Measurements from ENCODE around the gene HARS2. TPM values are rescaled to one million over a fixed set of nuclear protein-coding genes. Genes with fewer than 3 reads are reported as not detected.
A peak's percentile ranks its signal among the peaks of the same experiment; 100 is the strongest.

Gene HARS2
- total and polyA plus RNA-seq, 10 of the 15 experiments (the other 5 are each of a cell fraction or from before 2014, with no cell fraction given) = 9.3 to 34.3 (median 24.8) TPM

DNA sequence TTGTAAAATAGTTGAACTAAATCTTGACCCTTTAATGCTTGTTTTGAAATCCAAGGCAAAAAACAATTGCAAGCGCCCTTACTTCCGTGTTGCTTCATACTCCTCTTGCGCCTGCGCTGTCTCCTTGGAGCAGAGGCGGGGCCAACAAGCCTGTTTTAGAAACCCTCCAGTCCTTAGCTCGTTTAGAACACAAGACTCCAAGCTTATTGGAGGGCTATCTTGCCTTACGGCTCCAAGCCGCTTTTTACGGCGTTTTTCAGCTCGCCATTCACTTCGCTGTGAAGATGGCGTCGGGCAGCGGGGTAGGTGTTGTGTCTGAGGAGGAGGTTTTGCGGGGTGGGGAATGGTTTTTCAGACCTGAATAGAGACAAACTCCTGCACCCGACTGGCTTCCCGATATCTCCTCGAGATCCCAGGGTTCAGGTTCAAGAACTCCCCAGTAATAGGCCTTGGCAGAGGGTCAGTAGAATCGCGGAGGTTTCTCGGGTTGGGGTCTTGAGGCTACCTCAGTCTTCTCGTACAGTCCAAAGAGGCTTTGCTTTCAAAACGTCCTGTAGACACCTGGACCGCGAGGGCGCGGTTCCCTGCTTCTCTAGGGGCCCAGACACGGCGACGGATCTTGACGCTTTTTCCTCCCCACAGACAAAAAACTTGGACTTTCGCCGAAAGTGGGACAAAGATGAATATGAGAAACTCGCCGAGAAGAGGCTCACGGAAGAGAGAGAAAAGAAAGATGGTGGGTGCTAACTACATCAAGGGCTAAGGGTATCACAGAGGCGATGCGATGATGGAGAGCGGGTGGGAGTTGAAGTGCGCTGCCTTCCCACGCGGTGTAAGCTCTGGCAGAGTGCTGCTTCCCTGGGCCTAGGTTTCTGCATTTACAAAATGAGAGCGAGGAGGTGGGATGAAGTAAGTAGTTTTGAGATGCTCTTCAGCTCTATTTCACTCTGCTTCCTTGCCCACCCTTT is 9.2 kb downstream of the HARS2 start, which contains the start of gene ZMAT2 (continued):
- TF ChIP-seq, protein P1, sequence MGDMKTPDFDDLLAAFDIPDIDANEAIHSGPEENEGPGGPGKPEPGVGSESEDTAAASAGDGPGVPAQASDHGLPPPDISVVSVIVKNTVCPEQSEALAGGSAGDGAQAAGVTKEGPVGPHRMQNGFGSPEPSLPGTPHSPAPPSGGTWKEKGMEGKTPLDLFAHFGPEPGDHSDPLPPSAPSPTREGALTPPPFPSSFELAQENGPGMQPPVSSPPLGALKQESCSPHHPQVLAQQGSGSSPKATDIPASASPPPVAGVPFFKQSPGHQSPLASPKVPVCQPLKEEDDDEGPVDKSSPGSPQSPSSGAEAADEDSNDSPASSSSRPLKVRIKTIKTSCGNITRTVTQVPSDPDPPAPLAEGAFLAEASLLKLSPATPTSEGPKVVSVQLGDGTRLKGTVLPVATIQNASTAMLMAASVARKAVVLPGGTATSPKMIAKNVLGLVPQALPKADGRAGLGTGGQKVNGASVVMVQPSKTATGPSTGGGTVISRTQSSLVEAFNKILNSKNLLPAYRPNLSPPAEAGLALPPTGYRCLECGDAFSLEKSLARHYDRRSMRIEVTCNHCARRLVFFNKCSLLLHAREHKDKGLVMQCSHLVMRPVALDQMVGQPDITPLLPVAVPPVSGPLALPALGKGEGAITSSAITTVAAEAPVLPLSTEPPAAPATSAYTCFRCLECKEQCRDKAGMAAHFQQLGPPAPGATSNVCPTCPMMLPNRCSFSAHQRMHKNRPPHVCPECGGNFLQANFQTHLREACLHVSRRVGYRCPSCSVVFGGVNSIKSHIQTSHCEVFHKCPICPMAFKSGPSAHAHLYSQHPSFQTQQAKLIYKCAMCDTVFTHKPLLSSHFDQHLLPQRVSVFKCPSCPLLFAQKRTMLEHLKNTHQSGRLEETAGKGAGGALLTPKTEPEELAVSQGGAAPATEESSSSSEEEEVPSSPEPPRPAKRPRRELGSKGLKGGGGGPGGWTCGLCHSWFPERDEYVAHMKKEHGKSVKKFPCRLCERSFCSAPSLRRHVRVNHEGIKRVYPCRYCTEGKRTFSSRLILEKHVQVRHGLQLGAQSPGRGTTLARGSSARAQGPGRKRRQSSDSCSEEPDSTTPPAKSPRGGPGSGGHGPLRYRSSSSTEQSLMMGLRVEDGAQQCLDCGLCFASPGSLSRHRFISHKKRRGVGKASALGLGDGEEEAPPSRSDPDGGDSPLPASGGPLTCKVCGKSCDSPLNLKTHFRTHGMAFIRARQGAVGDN (IDR thresholded peaks at IDR 0.05) = no peak
- TF ChIP-seq ZNF217 (IDR thresholded peaks at IDR 0.05) (no peak), SPI1 (IDR thresholded peaks at IDR 0.05; ENCODE audit: borderline replicate concordance, insufficient read depth, low read depth, low read length) (no peak), BACH1 (IDR thresholded peaks at IDR 0.05; ENCODE audit: borderline replicate concordance) (no peak), PAX8 (IDR thresholded peaks at IDR 0.05) (no peak), ZNF622 (IDR thresholded peaks at IDR 0.05) (no peak), NBN (IDR thresholded peaks at IDR 0.05) (no peak), EGR1 (IDR thresholded peaks at IDR 0.05; ENCODE audit: borderline replicate concordance in 1 of 2, low read depth in 2 of 2, low read length in 2 of 2) (no peak), RELA (IDR thresholded peaks at IDR 0.05; ENCODE audit: borderline replicate concordance, partially characterized antibody) (no peak), RBBP5 (conservative IDR thresholded peaks at IDR 0.05) (no peak), SMAD5 (IDR thresholded peaks at IDR 0.05; ENCODE audit: low read depth) (peak; percentile 68; the same call in 1 of the 2 replicates), HDAC2 (IDR thresholded peaks at IDR 0.05) (no peak), EZH2 (IDR thresholded peaks at IDR 0.05; ENCODE audit: borderline replicate concordance, control insufficient read depth, low read depth, low read length) (no peak)
- TF ChIP-seq, protein P2, sequence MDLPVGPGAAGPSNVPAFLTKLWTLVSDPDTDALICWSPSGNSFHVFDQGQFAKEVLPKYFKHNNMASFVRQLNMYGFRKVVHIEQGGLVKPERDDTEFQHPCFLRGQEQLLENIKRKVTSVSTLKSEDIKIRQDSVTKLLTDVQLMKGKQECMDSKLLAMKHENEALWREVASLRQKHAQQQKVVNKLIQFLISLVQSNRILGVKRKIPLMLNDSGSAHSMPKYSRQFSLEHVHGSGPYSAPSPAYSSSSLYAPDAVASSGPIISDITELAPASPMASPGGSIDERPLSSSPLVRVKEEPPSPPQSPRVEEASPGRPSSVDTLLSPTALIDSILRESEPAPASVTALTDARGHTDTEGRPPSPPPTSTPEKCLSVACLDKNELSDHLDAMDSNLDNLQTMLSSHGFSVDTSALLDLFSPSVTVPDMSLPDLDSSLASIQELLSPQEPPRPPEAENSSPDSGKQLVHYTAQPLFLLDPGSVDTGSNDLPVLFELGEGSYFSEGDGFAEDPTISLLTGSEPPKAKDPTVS (IDR thresholded peaks at IDR 0.05; ENCODE audit: low read depth, low read length) = 0 out of 2 replicates have a peak, but pooled peaks have one; percentile 9
- TF ChIP-seq, protein P3, sequence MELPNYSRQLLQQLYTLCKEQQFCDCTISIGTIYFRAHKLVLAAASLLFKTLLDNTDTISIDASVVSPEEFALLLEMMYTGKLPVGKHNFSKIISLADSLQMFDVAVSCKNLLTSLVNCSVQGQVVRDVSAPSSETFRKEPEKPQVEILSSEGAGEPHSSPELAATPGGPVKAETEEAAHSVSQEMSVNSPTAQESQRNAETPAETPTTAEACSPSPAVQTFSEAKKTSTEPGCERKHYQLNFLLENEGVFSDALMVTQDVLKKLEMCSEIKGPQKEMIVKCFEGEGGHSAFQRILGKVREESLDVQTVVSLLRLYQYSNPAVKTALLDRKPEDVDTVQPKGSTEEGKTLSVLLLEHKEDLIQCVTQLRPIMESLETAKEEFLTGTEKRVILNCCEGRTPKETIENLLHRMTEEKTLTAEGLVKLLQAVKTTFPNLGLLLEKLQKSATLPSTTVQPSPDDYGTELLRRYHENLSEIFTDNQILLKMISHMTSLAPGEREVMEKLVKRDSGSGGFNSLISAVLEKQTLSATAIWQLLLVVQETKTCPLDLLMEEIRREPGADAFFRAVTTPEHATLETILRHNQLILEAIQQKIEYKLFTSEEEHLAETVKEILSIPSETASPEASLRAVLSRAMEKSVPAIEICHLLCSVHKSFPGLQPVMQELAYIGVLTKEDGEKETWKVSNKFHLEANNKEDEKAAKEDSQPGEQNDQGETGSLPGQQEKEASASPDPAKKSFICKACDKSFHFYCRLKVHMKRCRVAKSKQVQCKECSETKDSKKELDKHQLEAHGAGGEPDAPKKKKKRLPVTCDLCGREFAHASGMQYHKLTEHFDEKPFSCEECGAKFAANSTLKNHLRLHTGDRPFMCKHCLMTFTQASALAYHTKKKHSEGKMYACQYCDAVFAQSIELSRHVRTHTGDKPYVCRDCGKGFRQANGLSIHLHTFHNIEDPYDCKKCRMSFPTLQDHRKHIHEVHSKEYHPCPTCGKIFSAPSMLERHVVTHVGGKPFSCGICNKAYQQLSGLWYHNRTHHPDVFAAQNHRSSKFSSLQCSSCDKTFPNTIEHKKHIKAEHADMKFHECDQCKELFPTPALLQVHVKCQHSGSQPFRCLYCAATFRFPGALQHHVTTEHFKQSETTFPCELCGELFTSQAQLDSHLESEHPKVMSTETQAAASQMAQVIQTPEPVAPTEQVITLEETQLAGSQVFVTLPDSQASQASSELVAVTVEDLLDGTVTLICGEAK (IDR thresholded peaks at IDR 0.05; ENCODE audit: borderline replicate concordance) = peak; percentile 72; the same call in 1 of the 2 replicates
- TF ChIP-seq, protein P4, sequence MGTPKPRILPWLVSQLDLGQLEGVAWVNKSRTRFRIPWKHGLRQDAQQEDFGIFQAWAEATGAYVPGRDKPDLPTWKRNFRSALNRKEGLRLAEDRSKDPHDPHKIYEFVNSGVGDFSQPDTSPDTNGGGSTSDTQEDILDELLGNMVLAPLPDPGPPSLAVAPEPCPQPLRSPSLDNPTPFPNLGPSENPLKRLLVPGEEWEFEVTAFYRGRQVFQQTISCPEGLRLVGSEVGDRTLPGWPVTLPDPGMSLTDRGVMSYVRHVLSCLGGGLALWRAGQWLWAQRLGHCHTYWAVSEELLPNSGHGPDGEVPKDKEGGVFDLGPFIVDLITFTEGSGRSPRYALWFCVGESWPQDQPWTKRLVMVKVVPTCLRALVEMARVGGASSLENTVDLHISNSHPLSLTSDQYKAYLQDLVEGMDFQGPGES (IDR thresholded peaks at IDR 0.05) = 0 out of 2 replicates have a peak, but pooled peaks have one; percentile 26

All from GM12878 (cell line).